HepG2 (cell line): Measurements from ENCODE around the gene TOX2. TPM values are rescaled to one million over a fixed set of nuclear protein-coding genes. Genes with fewer than 3 reads are reported as not detected.

Experiments used
- ATM ChIP-seq: fragments of 450-650 bp; IDR thresholded peaks from 2 replicates; pipeline ENCODE4 v1.7.1; 2017; ENCODE audit warnings: mild to moderate bottlenecking, borderline replicate concordance
- CBX1 ChIP-seq: IDR thresholded peaks from one replicate; pipeline ENCODE4 v1.6.1; 2016; ENCODE audit warnings: antibody characterized with exemption, low read depth
- ETV5 ChIP-seq: IDR thresholded peaks from 2 replicates; pipeline ENCODE4 v1.6.1; 2018; ENCODE audit warnings: missing biosample characterization, missing genetic modification reagents, inconsistent platforms, borderline replicate concordance
- HMG20B ChIP-seq: conservative IDR thresholded peaks from 2 replicates; pipeline ENCODE4 v1.6.1; 2016; ENCODE audit warnings: missing genetic modification reagents, missing compliant biosample characterization
- HOXA9 ChIP-seq: sonication (generic); formaldehyde crosslinking; IDR thresholded peaks from 2 replicates; pipeline ENCODE4 v1.8.1; 2022; ENCODE audit warnings: missing genetic modification reagents, mild to moderate bottlenecking, moderate library complexity, borderline replicate concordance
- MEF2D ChIP-seq: sonication (generic); formaldehyde crosslinking; IDR thresholded peaks from 2 replicates; pipeline ENCODE4 v1.5.1; 2020; ENCODE audit warnings: mild to moderate bottlenecking, missing genetic modification reagents
- MXI1 ChIP-seq: IDR thresholded peaks from 3 replicates; pipeline ENCODE4 v1.6.1; 2012; ENCODE audit warnings: low read depth, low read length, inconsistent platforms, borderline replicate concordance
- NFE2 ChIP-seq: sonication (generic); formaldehyde crosslinking; IDR thresholded peaks from 2 replicates; pipeline ENCODE4 v1.4.0; 2020; ENCODE audit warnings: missing genetic modification reagents
- NFIC ChIP-seq: IDR thresholded peaks from 2 replicates; pipeline ENCODE4 v1.6.1; 2012; ENCODE audit warnings: mild to moderate bottlenecking, low read length, inconsistent platforms
- PHF21A ChIP-seq: sonication (generic); formaldehyde crosslinking; IDR thresholded peaks from 2 replicates; pipeline ENCODE4 v1.5.0; 2020; ENCODE audit warnings: mild to moderate bottlenecking, missing genetic modification reagents
- RBFOX2 ChIP-seq: fragments of 200-400 bp; formaldehyde crosslinking; IDR thresholded peaks from 2 replicates; pipeline ENCODE4 v1.6.1; 2017; ENCODE audit warnings: low read depth, mild to moderate bottlenecking, low read length
- SPEN ChIP-seq: sonication (generic); formaldehyde crosslinking; IDR thresholded peaks from 2 replicates; pipeline ENCODE4 v1.5.1; 2020; ENCODE audit warnings: low read depth, mild to moderate bottlenecking, missing genetic modification reagents
- ZNF350 ChIP-seq: sonication (generic); formaldehyde crosslinking; IDR thresholded peaks from 2 replicates; pipeline ENCODE4 v1.4.0; 2020; ENCODE audit warnings: mild to moderate bottlenecking, low read depth, missing genetic modification reagents, borderline replicate concordance
- ZNF468 ChIP-seq: sonication (generic); formaldehyde crosslinking; IDR thresholded peaks from 2 replicates; pipeline ENCODE4 v1.8.0; 2022; ENCODE audit warnings: mild to moderate bottlenecking, moderate library complexity, missing genetic modification reagents
- polyA plus RNA-seq, 8 experiments: library from polyadenylated mRNA; depleted of rRNA in 3 of 8; stranded (reverse) in 7 of 8; unstranded in 1 of 8; fragments of >200 nt; fragmentation: Illumina TruSeq in 4 of 8; extraction: Trizol in 4 of 8; gene quantifications; 2 replicates each; pipeline versions ENCODE4 v1.2.1 to v1.2.3, GENCODE V29; 2011 to 2016; ENCODE audit warnings: low read depth in 4 of 8, missing spikeins in 1 of 8, mixed read lengths in 1 of 8; ENCODE audit not compliant: insufficient read depth in 1 of 8
- total RNA-seq, 5 experiments: library from RNA; depleted of rRNA; stranded (reverse); fragments of >200 nt; fragmentation: Illumina TruSeq; extraction: Trizol; gene quantifications; 2 replicates each; pipeline ENCODE4 v1.2.3, GENCODE V29; 2016; ENCODE audit warnings: low read depth in 1 of 5
- TF ChIP-seq, protein P1 (sequence below): sonication (generic); formaldehyde crosslinking; IDR thresholded peaks from 2 replicates; pipeline ENCODE4 v1.8.1; 2023; ENCODE audit warnings: missing genetic modification reagents, inconsistent platforms, borderline replicate concordance
- TF ChIP-seq, protein P2 (sequence below): IDR thresholded peaks from 2 replicates; pipeline ENCODE4 v1.6.1; 2016
- TF ChIP-seq, protein P3 (sequence below): sonication (generic); formaldehyde crosslinking; IDR thresholded peaks from 2 replicates; pipeline ENCODE4 v1.9.0; 2022; ENCODE audit warnings: missing genetic modification reagents, mild to moderate bottlenecking, borderline replicate concordance
- TF ChIP-seq, protein P4 (sequence below): sonication (generic); formaldehyde crosslinking; IDR thresholded peaks from 2 replicates; pipeline ENCODE4 v1.4.0; 2020; ENCODE audit warnings: missing genetic modification reagents, borderline replicate concordance
- TF ChIP-seq, protein P5 (sequence below): sonication (generic); formaldehyde crosslinking; IDR thresholded peaks from 2 replicates; pipeline ENCODE4 v1.4.0; 2020; ENCODE audit warnings: missing genetic modification reagents

The TOX2 gene
- total and polyA plus RNA-seq, 2 of the 13 experiments (the other 11 are each of a cell fraction or from before 2014, with no cell fraction given) = not detected

DNA sequence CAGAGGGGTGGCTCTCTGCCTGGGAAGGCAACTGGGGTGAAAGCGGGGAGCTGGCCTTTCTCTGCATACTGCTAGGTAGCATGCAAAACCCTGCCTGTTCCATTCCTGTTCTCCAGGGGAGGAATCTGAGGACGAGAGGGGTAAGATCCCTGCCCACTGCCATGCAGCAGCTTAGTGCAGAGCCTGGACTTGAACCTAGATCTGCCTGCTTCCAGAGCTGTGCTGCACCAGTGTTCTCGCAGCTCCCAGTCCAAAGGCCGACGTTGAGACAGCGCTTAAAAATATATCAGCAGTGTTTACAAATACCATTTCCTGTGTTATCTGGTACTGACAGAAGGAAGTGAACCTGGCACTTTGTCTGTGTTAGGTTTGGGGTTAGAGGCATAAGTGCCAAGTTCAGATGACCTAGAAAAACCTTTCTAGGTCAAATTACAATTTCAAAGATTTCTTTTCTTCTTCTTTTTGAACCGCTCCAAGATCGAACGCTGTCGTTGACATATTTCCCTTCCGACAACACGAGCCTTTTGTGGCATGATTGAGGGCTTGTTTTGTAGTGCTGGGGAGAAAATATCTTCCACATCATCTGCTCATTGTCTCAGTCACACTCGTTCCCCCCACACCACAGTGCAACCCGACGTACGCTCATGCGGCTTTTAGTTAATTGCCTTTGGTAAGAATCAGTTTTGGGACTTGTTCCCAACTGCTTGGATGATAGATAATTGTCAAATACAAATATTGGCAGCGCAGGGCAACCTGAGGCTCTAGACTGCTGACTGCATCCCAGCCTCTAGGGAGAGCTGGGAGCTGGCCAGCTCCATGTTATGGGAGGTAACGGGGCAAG lies 44.6 kb downstream of the TOX2 start (continued):
- TF ChIP-seq ETV5 (CRISPR knock-in tag) (peak; percentile 90), CBX1 (peak; percentile 83), HOXA9 (CRISPR knock-in tag) (0 out of 2 replicates have a peak, but pooled peaks have one; percentile 73), ZNF350 (CRISPR knock-in tag) (no peak), PHF21A (CRISPR knock-in tag) (peak; percentile 67; the same call in 1 of the 2 replicates), HMG20B (CRISPR knock-in tag) (no peak), NFE2 (CRISPR knock-in tag) (no peak), ATM (no peak), ZNF468 (no peak), NFIC (no peak), RBFOX2 (no peak), SPEN (CRISPR knock-in tag) (no peak; the same call in 1 of the 2 replicates), MXI1 (no peak), MEF2D (CRISPR knock-in tag) (peak; percentile 98)
- TF ChIP-seq, protein P1, sequence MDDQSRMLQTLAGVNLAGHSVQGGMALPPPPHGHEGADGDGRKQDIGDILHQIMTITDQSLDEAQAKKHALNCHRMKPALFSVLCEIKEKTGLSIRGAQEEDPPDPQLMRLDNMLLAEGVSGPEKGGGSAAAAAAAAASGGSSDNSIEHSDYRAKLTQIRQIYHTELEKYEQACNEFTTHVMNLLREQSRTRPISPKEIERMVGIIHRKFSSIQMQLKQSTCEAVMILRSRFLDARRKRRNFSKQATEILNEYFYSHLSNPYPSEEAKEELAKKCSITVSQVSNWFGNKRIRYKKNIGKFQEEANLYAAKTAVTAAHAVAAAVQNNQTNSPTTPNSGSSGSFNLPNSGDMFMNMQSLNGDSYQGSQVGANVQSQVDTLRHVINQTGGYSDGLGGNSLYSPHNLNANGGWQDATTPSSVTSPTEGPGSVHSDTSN (CRISPR knock-in tag) = no peak
- TF ChIP-seq, protein P2, sequence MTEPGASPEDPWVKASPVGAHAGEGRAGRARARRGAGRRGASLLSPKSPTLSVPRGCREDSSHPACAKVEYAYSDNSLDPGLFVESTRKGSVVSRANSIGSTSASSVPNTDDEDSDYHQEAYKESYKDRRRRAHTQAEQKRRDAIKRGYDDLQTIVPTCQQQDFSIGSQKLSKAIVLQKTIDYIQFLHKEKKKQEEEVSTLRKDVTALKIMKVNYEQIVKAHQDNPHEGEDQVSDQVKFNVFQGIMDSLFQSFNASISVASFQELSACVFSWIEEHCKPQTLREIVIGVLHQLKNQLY (CRISPR knock-in tag) = peak; percentile 53; the same call in 1 of the 2 replicates
- TF ChIP-seq, protein P3, sequence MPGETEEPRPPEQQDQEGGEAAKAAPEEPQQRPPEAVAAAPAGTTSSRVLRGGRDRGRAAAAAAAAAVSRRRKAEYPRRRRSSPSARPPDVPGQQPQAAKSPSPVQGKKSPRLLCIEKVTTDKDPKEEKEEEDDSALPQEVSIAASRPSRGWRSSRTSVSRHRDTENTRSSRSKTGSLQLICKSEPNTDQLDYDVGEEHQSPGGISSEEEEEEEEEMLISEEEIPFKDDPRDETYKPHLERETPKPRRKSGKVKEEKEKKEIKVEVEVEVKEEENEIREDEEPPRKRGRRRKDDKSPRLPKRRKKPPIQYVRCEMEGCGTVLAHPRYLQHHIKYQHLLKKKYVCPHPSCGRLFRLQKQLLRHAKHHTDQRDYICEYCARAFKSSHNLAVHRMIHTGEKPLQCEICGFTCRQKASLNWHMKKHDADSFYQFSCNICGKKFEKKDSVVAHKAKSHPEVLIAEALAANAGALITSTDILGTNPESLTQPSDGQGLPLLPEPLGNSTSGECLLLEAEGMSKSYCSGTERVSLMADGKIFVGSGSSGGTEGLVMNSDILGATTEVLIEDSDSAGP (CRISPR knock-in tag) = 0 out of 2 replicates have a peak, but pooled peaks have one; percentile 48
- TF ChIP-seq, protein P4, sequence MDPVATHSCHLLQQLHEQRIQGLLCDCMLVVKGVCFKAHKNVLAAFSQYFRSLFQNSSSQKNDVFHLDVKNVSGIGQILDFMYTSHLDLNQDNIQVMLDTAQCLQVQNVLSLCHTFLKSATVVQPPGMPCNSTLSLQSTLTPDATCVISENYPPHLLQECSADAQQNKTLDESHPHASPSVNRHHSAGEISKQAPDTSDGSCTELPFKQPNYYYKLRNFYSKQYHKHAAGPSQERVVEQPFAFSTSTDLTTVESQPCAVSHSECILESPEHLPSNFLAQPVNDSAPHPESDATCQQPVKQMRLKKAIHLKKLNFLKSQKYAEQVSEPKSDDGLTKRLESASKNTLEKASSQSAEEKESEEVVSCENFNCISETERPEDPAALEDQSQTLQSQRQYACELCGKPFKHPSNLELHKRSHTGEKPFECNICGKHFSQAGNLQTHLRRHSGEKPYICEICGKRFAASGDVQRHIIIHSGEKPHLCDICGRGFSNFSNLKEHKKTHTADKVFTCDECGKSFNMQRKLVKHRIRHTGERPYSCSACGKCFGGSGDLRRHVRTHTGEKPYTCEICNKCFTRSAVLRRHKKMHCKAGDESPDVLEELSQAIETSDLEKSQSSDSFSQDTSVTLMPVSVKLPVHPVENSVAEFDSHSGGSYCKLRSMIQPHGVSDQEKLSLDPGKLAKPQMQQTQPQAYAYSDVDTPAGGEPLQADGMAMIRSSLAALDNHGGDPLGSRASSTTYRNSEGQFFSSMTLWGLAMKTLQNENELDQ (CRISPR knock-in tag) = no peak
- TF ChIP-seq, protein P5, sequence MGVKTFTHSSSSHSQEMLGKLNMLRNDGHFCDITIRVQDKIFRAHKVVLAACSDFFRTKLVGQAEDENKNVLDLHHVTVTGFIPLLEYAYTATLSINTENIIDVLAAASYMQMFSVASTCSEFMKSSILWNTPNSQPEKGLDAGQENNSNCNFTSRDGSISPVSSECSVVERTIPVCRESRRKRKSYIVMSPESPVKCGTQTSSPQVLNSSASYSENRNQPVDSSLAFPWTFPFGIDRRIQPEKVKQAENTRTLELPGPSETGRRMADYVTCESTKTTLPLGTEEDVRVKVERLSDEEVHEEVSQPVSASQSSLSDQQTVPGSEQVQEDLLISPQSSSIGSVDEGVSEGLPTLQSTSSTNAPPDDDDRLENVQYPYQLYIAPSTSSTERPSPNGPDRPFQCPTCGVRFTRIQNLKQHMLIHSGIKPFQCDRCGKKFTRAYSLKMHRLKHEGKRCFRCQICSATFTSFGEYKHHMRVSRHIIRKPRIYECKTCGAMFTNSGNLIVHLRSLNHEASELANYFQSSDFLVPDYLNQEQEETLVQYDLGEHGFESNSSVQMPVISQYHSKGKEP (CRISPR knock-in tag) = no peak
